ENCODE data around the gene PHLPP1. TPM values are rescaled to one million over a fixed set of nuclear protein-coding genes. Genes with fewer than 3 reads are reported as not detected.

Gene PHLPP1
- total and polyA plus RNA-seq, 2 donors (not counting 1 experiment from before 2014, with no cell fraction given), result 3.6 to 5.0 TPM

DNA sequence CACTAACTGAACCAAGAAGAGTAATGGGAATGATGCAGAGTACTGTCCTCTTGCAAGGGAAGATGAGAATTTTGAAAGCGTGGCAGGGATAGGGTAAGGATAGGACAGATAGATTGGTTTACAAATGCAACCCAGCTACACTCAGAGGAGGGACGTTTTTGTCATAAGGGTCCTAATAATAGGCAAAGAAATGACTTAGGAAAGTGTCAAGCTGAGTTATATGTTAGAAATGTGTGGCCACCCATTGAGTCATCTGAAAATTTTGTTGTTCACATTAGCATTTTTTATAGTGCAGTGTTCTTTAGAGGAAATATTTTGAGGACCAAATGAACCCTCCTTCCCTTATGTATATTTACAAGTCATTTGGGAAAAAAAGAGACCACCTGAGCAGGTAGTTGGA, 137.5 kb downstream of the PHLPP1 start:
- peak; percentile 18 to 52 for DNase-seq (ENCODE audit: low read depth in 2 of 2)
- Histone ChIP-seq H3K9ac (ENCODE audit: insufficient read depth, low read length) (no peak overlapping the region), H3K9me3 (ENCODE audit: control insufficient read depth, insufficient read depth, low read depth, low read length) (no peaks in the 10 kb centered on the region), H3K27ac (ENCODE audit: insufficient read depth, low read length) (no peak overlapping the region), H3K4me2 (ENCODE audit: extremely low read depth, insufficient read depth, low read length) (no peak overlapping the region), H3K27me3 (ENCODE audit: control insufficient read depth, insufficient read depth, low read length) (no peaks in the 10 kb centered on the region), H3K4me1 (ENCODE audit: control insufficient read depth, extremely low read depth, insufficient read depth, low read length) (no peaks in the 10 kb centered on the region), H3K36me3 (ENCODE audit: control insufficient read depth, insufficient read depth, low read length) (no peaks in the 10 kb centered on the region), H3K4me3 (replicated peaks in 1 of 4; ENCODE audit: control extremely low read depth in 1 of 4, insufficient read depth in 1 of 4, low read depth in 3 of 4, low read length in 4 of 4) (no peak overlapping the region), H4K20me1 (ENCODE audit: control insufficient read depth, extremely low read depth, insufficient read depth, low read length) (no peaks in the 10 kb centered on the region), H3K79me2 (ENCODE audit: control insufficient read depth, insufficient read depth, low read length) (no peaks in the 10 kb centered on the region), H2AFZ (ENCODE audit: low read length) (no peak overlapping the region)
- TF ChIP-seq EZH2 (IDR thresholded peaks at IDR 0.05; ENCODE audit: low read length, missing control alignments) (no peak), CTCF (conservative IDR thresholded peaks at IDR 0.05 in 1 of 2, IDR thresholded peaks at IDR 0.05 in 1 of 2; ENCODE audit: low read depth in 1 of 2, low read length in 2 of 2) (no peak)

GRCh38 chr18:62856294-62856693, 141.0 kb downstream of the PHLPP1 start:
- TF ChIP-seq EZH2 (IDR thresholded peaks at IDR 0.05; ENCODE audit: low read length, missing control alignments), result no peak
- TF ChIP-seq CTCF (conservative IDR thresholded peaks at IDR 0.05 in 1 of 2, IDR thresholded peaks at IDR 0.05 in 1 of 2; ENCODE audit: low read depth in 1 of 2, low read length in 2 of 2), result no peak
- no peak overlapping the region for H3K27ac ChIP-seq (ENCODE audit: insufficient read depth, low read length)
- H3K4me3 ChIP-seq (replicated peaks in 1 of 4; ENCODE audit: control extremely low read depth in 1 of 4, insufficient read depth in 1 of 4, low read depth in 3 of 4, low read length in 4 of 4), result no peak overlapping the region

DNA sequence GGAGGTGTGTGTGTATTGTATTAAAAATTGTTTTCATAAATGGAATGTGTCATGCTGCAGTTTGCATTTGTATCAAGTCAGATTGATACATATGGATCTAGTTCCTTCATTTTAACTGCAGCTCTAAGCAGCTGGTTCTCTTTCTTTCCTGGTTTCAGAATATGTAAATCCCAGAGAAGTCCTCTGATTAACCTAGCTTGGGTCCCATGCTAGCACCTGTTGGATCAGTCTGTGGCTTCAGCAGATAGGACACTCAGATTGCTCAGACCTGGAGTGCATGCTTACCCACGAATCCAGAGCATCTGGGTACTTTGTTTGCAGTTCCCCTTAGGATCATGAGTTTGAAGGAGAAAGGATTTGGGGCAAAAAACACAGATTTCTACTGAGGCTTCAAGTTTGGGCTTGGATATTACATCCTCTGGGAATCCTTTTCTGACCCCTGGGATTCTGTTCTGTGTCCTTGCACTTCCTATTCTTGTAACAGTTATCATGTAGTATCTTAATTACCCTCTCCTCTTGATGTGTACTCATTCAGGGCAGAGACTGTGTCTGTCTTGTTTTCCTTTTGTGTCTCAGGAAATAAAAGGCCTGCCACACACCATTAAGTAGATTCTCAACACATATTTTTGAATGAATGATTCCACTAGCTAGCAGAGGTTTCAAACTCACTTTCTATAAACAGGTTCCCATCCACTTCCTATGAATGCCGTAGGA, 142.1 kb downstream of the PHLPP1 start:
- no peaks in the 10 kb centered on the region for H4K20me1 ChIP-seq (ENCODE audit: control insufficient read depth, extremely low read depth, insufficient read depth, low read length)

More at GRCh38 chr18:62856294-62856693, 141.0 kb downstream of the PHLPP1 start:
- Histone ChIP-seq H3K4me1 (ENCODE audit: control insufficient read depth, extremely low read depth, insufficient read depth, low read length) (no peaks in the 10 kb centered on the region), H2AFZ (ENCODE audit: low read length) (no peak overlapping the region), H3K27me3 (ENCODE audit: control insufficient read depth, insufficient read depth, low read length) (no peaks in the 10 kb centered on the region), H3K36me3 (ENCODE audit: control insufficient read depth, insufficient read depth, low read length) (no peaks in the 10 kb centered on the region), H3K79me2 (ENCODE audit: control insufficient read depth, insufficient read depth, low read length) (no peaks in the 10 kb centered on the region), H4K20me1 (ENCODE audit: control insufficient read depth, extremely low read depth, insufficient read depth, low read length) (no peaks in the 10 kb centered on the region), H3K9me3 (ENCODE audit: control insufficient read depth, insufficient read depth, low read depth, low read length) (no peaks in the 10 kb centered on the region), H3K4me2 (ENCODE audit: extremely low read depth, insufficient read depth, low read length) (no peak overlapping the region), H3K9ac (ENCODE audit: insufficient read depth, low read length) (no peak overlapping the region)
- DNase-seq (ENCODE audit: low read depth in 2 of 2), result no peak

More for the DNA sequence above, 142.1 kb downstream of the PHLPP1 start:
- Histone ChIP-seq H3K79me2 (ENCODE audit: control insufficient read depth, insufficient read depth, low read length) (no peaks in the 10 kb centered on the region), H3K4me2 (ENCODE audit: extremely low read depth, insufficient read depth, low read length) (no peak overlapping the region), H3K4me3 (replicated peaks in 1 of 4; ENCODE audit: control extremely low read depth in 1 of 4, insufficient read depth in 1 of 4, low read depth in 3 of 4, low read length in 4 of 4) (no peak overlapping the region), H3K9me3 (ENCODE audit: control insufficient read depth, insufficient read depth, low read depth, low read length) (no peaks in the 10 kb centered on the region), H3K4me1 (ENCODE audit: control insufficient read depth, extremely low read depth, insufficient read depth, low read length) (no peaks in the 10 kb centered on the region), H2AFZ (ENCODE audit: low read length) (no peak overlapping the region), H3K27me3 (ENCODE audit: control insufficient read depth, insufficient read depth, low read length) (no peaks in the 10 kb centered on the region), H3K27ac (ENCODE audit: insufficient read depth, low read length) (no peak overlapping the region), H3K9ac (ENCODE audit: insufficient read depth, low read length) (no peak overlapping the region), H3K36me3 (ENCODE audit: control insufficient read depth, insufficient read depth, low read length) (no peaks in the 10 kb centered on the region)
- TF ChIP-seq EZH2 (IDR thresholded peaks at IDR 0.05; ENCODE audit: low read length, missing control alignments), result no peak
- TF ChIP-seq CTCF (conservative IDR thresholded peaks at IDR 0.05 in 1 of 2, IDR thresholded peaks at IDR 0.05 in 1 of 2; ENCODE audit: low read depth in 1 of 2, low read length in 2 of 2), result no peak
- no peak for DNase-seq (ENCODE audit: low read depth in 2 of 2)
